PC-9 (cell line): Measurements from ENCODE around the gene METAP2. TPM values are rescaled to one million over a fixed set of nuclear protein-coding genes. Genes with fewer than 3 reads are reported as not detected.

Source experiments
- BruUV-seq: library from RNA; stranded (reverse); fragments of 400-500 nt; replicated peaks from 2 replicates; lab custom pipeline; 2021; lab: Mats Ljungman, UMichigan
- CTCF ChIA-PET: fragments of 300-600 bp; sonication (Branson Sonifier 250); formaldehyde crosslinking; loops from one replicate; lab custom pipeline; 2022; ENCODE audit warnings: antibody characterized with exemption; lab: Charles Lee
- POLR2A ChIA-PET: fragments of 300-600 bp; sonication (Branson Sonifier 250); formaldehyde crosslinking; loops from one replicate; lab custom pipeline; 2022; ENCODE audit warnings: antibody characterized with exemption; ENCODE audit not compliant: unreplicated experiment; lab: Charles Lee
- DNase-seq, 2 experiments: peaks; one replicate each; pipeline versions ENCODE4 v3.0.0 to v3.0.0-alpha.2; 2015 to 2022; ENCODE audit warnings: mixed read lengths in 1 of 2
- H2AFZ ChIP-seq: fragments of 200-600 bp; sonication (generic); 2 replicates; pipeline ENCODE4 v1.8.1; 2017; ENCODE audit warnings: antibody characterized with exemption
- H3F3A ChIP-seq: fragments of 200-600 bp; sonication (generic); 2 replicates; pipeline ENCODE4 v1.8.1; 2017; ENCODE audit warnings: antibody characterized with exemption, mild to moderate bottlenecking, low read depth; ENCODE audit not compliant: insufficient read depth
- H3K27ac ChIP-seq: fragments of 200-600 bp; sonication (generic); 2 replicates; pipeline ENCODE4 v1.6.1; 2016; ENCODE audit warnings: mixed run types
- H3K27me3 ChIP-seq: fragments of 200-600 bp; sonication (generic); 2 replicates; pipeline ENCODE4 v1.6.1; 2016; ENCODE audit warnings: low read depth, mixed run types; ENCODE audit not compliant: insufficient read depth
- H3K36me3 ChIP-seq: fragments of 200-600 bp; sonication (generic); 2 replicates; pipeline ENCODE4 v1.6.1; 2016; ENCODE audit warnings: low read depth, mixed run types
- H3K4me1 ChIP-seq: fragments of 200-600 bp; sonication (generic); replicated peaks from 2 replicates; pipeline ENCODE4 v1.6.1; 2016; ENCODE audit warnings: mixed run types; ENCODE audit not compliant: insufficient read depth
- H3K4me2 ChIP-seq: fragments of 200-600 bp; sonication (generic); 2 replicates; pipeline ENCODE4 v1.6.1; 2017; ENCODE audit warnings: mixed run types
- H3K4me3 ChIP-seq: fragments of 200-600 bp; sonication (generic); 2 replicates; pipeline ENCODE4 v1.6.1; 2016; ENCODE audit warnings: mixed run types
- H3K79me2 ChIP-seq: fragments of 200-600 bp; sonication (generic); 2 replicates; pipeline ENCODE4 v1.6.1; 2017; ENCODE audit warnings: low read depth, mixed run types
- H3K9me2 ChIP-seq: fragments of 200-600 bp; sonication (generic); 2 replicates; pipeline ENCODE4 v1.8.1; 2017; ENCODE audit warnings: mild to moderate bottlenecking; ENCODE audit not compliant: insufficient read depth
- H3K9me3 ChIP-seq: fragments of 200-600 bp; sonication (generic); 2 replicates; pipeline ENCODE4 v1.8.1; 2016; ENCODE audit warnings: low read depth; ENCODE audit not compliant: insufficient read depth
- H4K20me1 ChIP-seq: fragments of 200-600 bp; sonication (generic); 2 replicates; pipeline ENCODE4 v1.8.1; 2017; ENCODE audit not compliant: insufficient read depth
- CTCF ChIP-seq: fragments of 200-600 bp; sonication (generic); conservative IDR thresholded peaks from 2 replicates; pipeline ENCODE4 v1.6.1; 2017; ENCODE audit warnings: mixed run types, antibody characterized with exemption, mild to moderate bottlenecking, moderate library complexity
- EZH2 ChIP-seq: fragments of 200-600 bp; sonication (generic); IDR thresholded peaks from 2 replicates; pipeline ENCODE4 v1.8.0; 2017; ENCODE audit warnings: antibody characterized with exemption, low read depth
- intact Hi-C: fragments of 100-400 bp; cut with micrococcal nuclease; formaldehyde crosslinking; loops from one replicate; pipeline ENCODE4 v1.10.0; 2022; ENCODE audit not compliant: unreplicated experiment
- total RNA-seq: library from RNA; stranded (reverse); gene quantifications from 2 replicates; pipeline ENCODE4 v1.2.3, GENCODE V29; 2021

Gene METAP2
- total RNA-seq, 1 experiment from 2014 or later: 93.8 TPM

- no peak overlapping the region for H3K27ac ChIP-seq
- intact Hi-C loops: no loop called here
- ChIA-PET CTCF (no interaction called here), POLR2A (interaction anchor here (0.6 kb wide), 1 partner anchor 442 kb away, joined by 3 read pairs; no protein-coding TSS in a partner anchor)
- no peak for DNase-seq
- H3K4me1 ChIP-seq: no peaks in the 10 kb centered on the region
- no peaks in the 10 kb centered on the region for H3K9me3 ChIP-seq
- peaks cover 12% of the 10 kb centered on the region; the same call in 1 of the 2 replicates for H3F3A ChIP-seq
- no peaks in the 10 kb centered on the region for H3K9me2 ChIP-seq
- H3K4me2 ChIP-seq: no peak overlapping the region
- H3K27me3 ChIP-seq: no peaks in the 10 kb centered on the region
- no peak overlapping the region for H3K4me3 ChIP-seq
- H3K36me3 ChIP-seq: peaks cover 6% of the 10 kb centered on the region
- H3K79me2 ChIP-seq: no peaks in the 10 kb centered on the region
- no peaks in the 10 kb centered on the region for H4K20me1 ChIP-seq
- TF ChIP-seq CTCF (no peak), EZH2 (no peak)
- no peak overlapping the region for H2AFZ ChIP-seq
- no TSS peak for BruUV-seq
Observed at GRCh38 chr12:95517246-95517645, 43.3 kb downstream of the METAP2 start.

GRCh38 chr12:95518944-95519343, 45.0 kb downstream of the METAP2 start:
- Histone ChIP-seq H3K4me1 (no peaks in the 10 kb centered on the region), H3F3A (peaks cover 12% of the 10 kb centered on the region; the same call in 1 of the 2 replicates), H2AFZ (no peak overlapping the region), H3K9me2 (no peaks in the 10 kb centered on the region), H3K4me2 (no peak overlapping the region), H4K20me1 (no peaks in the 10 kb centered on the region), H3K4me3 (no peak overlapping the region), H3K9me3 (no peaks in the 10 kb centered on the region), H3K79me2 (no peaks in the 10 kb centered on the region), H3K27me3 (no peaks in the 10 kb centered on the region), H3K27ac (no peak overlapping the region), H3K36me3 (no peaks in the 10 kb centered on the region)
- DNase-seq: no peak
- ChIA-PET POLR2A (no interaction called here), CTCF (no interaction called here)
- BruUV-seq: no TSS peak
- intact Hi-C loops: no loop called here
- no peak for TF ChIP-seq EZH2

- no peak for TF ChIP-seq EZH2
- TF ChIP-seq CTCF: no peak
- peaks cover 12% of the 10 kb centered on the region; the same call in 1 of the 2 replicates for H3F3A ChIP-seq
- H3K79me2 ChIP-seq: no peaks in the 10 kb centered on the region
- ChIA-PET POLR2A (no interaction called here), CTCF (no interaction called here)
- H2AFZ ChIP-seq: no peak overlapping the region
- intact Hi-C loops: no loop called here
- H3K9me2 ChIP-seq: no peaks in the 10 kb centered on the region
- H3K27ac ChIP-seq: no peak overlapping the region
- no peak overlapping the region for H3K4me2 ChIP-seq
- H3K4me3 ChIP-seq: no peak overlapping the region
- no peaks in the 10 kb centered on the region for H4K20me1 ChIP-seq
- no peaks in the 10 kb centered on the region for H3K27me3 ChIP-seq
- H3K9me3 ChIP-seq: no peaks in the 10 kb centered on the region
- BruUV-seq: no TSS peak
- no peak for DNase-seq
- no peaks in the 10 kb centered on the region for H3K4me1 ChIP-seq
- H3K36me3 ChIP-seq: no peaks in the 10 kb centered on the region
Observed at GRCh38 chr12:95520816-95521215, 46.9 kb downstream of the METAP2 start.

GRCh38 chr12:95522692-95523091, 48.7 kb downstream of the METAP2 start:
- no peaks in the 10 kb centered on the region for H3K36me3 ChIP-seq
- no peak overlapping the region for H3K4me3 ChIP-seq
- H3K79me2 ChIP-seq: no peaks in the 10 kb centered on the region
- H3K4me1 ChIP-seq: no peaks in the 10 kb centered on the region
- DNase-seq: no peak
- BruUV-seq: no TSS peak
- H2AFZ ChIP-seq: no peak overlapping the region
- ChIA-PET POLR2A (no interaction called here), CTCF (no interaction called here)
- peaks cover 7% of the 10 kb centered on the region; the same call in 1 of the 2 replicates for H3F3A ChIP-seq
- H3K9me2 ChIP-seq: no peaks in the 10 kb centered on the region
- no peaks in the 10 kb centered on the region for H4K20me1 ChIP-seq
- intact Hi-C loops: no loop called here
- H3K4me2 ChIP-seq: no peak overlapping the region
- TF ChIP-seq EZH2 (no peak), CTCF (no peak)
- H3K27me3 ChIP-seq: no peaks in the 10 kb centered on the region
- H3K9me3 ChIP-seq: no peaks in the 10 kb centered on the region
- H3K27ac ChIP-seq: no peak overlapping the region
